ENCODE measurements around the gene ZNF165. TPM values are rescaled to one million over a fixed set of nuclear protein-coding genes. Genes with fewer than 3 reads are reported as not detected.
"Not testable (repeated sequence)": the region's sequence is repeated elsewhere in the genome, so short reads cannot be mapped to it uniquely, and the experiment has no call there.

ZNF165 gene
- 4.9 TPM for polyA plus RNA-seq (ENCODE audit: insufficient read length)
- long read RNA-seq, donor 1: 0 reads
- long read RNA-seq, donor 2: 0 reads
- long read RNA-seq, donor 3: 0 reads
- long read RNA-seq, donor 4: 0 reads
- long read RNA-seq, donor 5: 0 reads
- long read RNA-seq, donor 6: 0 reads
- long read RNA-seq, donor 7: 0 reads
- long read RNA-seq, donor 8: 0 reads

DNA sequence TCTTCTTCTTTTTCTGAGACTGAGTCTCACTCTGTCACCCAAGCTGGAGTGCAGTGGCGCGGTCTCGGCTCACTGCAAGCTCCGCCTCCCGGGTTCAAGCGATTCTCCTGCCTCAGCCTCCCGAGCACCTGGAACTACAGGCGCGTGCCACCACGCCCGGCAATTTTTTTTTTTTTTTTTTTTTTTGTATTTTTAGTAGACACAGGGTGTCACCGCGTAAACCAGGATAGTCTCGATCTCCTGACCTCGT, at the start of gene ZNF165:
Gene ZNF165 (plus strand): TSS at position 188 of the 250 bp plus-strand sequence. CDS start 4,913 bp downstream, outside the sequence.
- not testable (repeated sequence) for DNase-seq

DNA sequence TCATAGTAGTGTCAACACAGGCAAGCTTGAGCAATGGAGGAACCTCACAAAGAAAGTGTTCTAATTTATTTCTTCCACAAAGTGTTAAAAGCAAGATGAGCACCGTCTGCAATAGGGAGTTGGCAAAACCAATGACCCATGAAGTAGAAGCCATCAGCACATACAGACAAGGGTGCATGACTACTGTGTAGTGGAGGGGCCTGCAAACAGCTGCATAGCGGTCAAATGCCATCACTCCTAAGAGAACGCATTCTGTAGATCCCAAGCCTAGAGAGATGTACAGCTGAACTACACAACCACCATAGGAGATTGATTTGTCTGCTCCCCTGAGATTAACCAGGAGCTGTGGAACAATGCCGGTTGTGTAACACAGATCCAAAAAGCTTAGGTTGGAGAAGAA, 26.8 kb upstream of the ZNF165 start:
- no peak for DNase-seq

DNA sequence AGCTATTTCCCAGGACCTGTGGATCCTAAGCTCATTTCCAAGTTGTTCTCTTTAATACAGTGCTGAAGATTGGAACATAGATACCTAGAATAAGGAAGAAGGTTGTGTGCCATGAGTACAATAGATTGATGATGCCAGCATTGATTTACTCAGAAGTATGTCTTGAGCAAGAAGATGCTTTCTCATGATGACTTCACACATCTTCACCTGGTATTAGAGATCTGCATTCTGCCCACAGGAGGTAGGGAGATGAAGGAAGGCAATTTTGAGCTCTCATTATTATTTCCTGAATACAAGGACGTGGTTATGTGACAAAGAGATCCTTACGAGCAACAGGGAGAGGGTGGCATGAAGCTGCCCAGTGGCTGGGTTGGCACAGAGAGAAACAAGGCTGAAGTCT, 20.0 kb upstream of the ZNF165 start:
- DNase-seq: no peak

DNA sequence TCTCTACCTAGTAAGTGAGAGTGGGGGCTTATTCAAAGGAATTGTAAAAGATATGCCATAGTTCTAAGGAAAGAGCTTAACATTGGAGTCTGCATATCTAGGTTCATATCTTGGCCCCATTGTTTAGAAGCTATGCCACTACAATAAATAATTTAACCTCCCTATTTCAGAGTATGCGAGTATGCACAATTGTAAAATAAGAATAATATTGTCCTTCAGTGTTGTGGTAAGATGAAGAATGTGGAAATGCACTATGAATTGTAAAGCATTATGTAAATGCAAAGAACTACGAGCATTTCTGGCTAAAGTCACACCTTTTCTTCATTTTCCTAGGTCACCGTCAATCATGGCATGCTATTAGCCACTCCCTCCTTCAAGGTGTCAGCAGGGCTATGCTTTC, 16.1 kb upstream of the ZNF165 start:
- no peak for DNase-seq

DNA sequence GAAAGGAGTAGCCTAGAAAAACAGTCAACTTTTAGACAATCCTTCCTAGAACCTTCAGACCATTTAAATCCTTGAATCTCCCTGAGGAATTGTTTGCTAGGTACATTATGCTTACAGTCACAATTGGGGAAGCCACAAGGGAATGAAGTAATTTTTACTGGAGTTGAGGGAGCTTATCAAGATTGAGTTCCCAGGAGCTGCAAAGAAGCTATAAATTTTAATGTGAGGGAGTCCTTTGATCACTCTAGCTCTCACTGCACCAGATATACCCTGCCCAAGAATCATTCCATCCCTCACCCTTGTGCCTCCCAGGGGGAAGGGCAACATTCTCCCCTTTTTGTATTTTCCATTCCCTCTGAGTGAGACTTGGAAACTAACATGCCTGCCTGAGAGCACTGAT, 12.3 kb upstream of the ZNF165 start:
- peak; percentile 3 for DNase-seq

DNA sequence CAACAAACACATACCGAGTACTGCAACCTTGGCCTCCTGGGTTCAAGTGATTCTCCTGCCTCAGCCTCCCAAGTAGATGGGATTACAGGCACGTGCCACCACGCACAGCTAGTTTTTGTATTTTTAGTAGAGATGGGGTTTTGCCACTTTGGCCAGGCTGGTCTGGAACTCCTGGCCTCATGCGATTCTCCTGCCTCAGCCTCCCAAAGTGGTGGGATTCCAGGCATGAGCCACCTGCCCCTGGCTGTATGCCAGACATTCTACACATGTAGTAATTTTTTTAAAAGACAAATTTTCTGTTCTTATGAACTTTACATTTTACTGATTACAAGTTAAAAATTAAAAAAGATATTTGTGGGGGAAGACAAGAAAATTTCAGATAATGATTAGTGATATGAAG, 9.4 kb upstream of the ZNF165 start:
- DNase-seq: not testable (repeated sequence)

DNA sequence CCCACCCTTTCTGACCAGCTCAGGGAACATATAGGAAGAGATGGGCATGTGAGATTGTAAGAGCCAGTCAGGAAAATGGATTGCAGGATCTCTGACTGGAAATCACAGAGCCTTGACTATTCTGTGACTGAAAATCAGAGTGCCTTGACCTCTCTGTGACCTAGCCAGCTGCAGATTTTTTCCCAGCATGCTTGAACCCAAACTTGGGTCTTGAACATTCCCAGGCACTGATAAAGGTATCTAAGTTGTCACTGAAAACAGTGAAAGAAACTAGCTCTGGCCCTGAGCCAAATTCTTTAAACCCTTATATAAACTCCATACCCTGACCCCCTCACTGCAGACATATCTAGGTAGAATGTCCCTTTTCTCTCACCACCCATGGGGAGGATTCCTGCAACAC, 2.3 kb upstream of the ZNF165 start:
- no peak for DNase-seq

DNA sequence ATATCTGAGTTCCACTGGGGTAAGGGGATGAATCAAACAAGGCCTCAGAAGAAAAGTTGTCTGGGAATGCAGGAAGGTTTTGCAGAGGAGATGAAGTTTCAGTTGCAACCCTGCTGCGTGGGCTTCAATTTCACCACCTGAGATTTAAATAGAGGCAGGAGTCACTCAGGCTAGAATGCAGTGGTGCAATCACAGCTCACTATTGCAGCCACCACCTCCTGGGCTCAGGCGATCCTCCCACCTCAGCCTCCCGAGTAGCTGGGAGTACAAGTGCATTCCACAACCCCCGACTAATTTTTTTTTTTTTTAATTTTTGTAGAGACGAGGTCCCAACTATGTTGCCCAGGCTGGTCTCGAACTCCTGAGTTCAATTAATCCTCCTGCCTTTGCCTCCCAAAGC, 1.5 kb upstream of the ZNF165 start:
- no peak for DNase-seq

DNA sequence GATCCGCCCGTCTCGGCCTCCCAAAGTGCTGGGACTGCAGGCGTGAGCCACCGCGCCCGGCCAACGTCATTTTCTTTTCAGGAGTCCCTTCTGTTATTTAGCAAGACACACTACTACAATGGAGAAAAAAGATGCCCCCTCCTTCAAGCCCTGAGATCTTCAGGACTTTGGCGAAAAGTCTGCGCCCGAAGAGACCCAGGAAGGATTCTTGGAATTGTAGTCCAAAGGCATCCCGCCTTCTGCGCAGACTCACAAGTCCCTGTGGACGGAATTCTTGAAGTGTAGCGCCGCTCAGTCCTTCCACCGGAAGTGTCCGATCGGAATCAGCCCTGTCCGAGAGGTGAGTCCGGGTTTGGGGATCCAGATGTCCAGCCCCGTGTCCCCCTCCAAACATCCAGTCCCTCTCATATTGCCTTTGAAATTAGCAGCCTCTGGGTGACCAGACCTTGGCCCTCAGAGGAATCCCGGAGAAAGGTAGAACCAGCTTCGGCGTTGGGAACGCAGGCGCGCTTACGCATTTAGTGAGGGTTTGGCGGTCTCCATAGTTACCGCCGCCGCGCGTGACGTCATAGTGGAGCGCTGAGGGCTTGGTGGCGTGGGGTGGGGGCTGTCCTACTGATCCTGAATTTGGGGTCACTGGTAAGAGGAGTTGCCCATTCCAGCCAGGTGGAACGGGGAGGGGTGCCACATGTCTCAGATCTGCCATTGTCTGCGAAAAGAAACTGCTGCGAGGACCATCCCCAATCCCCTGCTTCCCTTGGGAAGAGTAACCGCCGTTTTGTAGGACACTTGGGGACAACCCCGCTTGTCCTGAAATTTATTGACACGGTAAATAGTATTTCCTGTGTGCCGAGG, 490 bp downstream of the ZNF165 start:
- DNase-seq: peak; percentile 98

DNA sequence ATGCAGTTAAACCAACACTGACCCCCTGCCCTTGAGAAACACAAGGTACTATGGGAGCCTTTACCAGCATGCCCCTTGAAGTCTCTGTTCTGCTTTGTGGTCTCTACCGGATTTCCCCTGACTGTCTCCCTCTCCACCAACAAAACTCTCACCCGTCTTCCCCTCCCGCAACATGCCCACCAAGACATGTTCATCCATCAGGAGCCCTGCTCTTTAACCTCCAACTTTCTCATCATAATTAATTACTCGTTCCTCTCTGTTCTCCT, 1.1 kb downstream of the ZNF165 start:
- no peak for DNase-seq

DNA sequence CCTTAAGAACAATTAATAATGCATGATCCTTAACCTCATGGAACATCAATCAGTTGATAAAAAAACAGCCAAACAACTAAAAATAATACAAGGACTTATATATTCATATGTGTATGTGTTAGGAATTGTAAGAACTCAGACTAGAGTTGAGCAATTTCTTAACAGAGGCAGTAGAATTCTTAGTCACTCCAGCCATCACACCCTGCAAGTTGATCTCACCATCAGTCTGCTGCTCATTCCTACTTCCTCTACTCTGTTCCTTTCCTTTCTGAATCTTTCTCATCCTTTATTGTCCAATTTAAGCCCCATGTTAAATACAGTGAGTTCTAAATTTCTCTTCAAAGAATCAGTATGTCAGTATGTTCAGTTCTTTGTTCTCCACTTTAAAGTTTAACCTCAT, 2.6 kb downstream of the ZNF165 start:
- DNase-seq: no peak

DNA sequence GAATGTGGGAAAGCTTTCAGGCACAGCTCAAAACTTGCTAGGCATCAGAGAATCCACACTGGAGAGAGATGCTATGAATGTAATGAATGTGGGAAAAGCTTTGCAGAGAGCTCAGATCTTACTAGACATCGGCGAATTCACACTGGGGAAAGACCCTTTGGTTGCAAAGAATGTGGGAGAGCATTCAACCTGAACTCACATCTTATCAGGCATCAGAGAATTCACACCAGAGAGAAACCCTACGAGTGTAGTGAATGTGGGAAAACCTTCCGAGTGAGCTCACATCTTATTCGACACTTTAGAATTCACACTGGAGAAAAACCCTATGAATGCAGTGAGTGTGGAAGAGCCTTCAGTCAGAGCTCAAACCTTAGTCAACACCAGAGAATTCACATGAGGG, 8.7 kb downstream of the ZNF165 start:
- DNase-seq: no peak

DNA sequence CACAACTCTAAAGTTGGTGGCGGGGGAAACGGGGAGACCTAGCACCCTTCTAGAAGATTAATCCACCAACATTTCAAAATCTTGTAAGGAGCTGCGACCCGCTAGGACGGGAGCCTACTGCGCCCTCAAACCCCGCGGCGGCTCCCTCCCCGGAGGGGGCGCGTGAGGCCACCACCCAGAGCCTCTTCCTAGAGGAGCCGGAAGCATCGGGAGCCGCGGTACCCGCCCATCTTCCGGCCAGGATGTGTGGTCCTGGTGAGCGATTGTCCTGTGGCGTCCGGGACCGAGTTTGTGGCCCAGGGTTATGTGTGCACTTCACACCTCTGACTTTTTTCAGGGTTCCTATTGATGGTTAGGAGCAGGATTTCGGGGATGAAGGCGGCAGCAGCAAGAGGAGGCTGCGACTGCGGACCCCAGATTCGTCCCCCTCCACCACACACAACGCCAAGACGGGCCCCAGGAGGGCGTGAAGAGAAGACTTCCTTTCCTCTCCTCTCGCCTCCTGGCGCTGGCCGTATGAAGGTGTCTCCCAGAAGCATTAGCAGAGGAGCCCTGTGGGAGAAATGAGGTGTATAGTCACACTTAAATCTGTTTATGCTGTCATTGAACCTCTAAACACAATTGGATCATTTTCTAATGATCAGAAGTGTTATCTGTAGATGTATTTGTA, 10.7 kb downstream of the ZNF165 start:
- no peak for DNase-seq

DNA sequence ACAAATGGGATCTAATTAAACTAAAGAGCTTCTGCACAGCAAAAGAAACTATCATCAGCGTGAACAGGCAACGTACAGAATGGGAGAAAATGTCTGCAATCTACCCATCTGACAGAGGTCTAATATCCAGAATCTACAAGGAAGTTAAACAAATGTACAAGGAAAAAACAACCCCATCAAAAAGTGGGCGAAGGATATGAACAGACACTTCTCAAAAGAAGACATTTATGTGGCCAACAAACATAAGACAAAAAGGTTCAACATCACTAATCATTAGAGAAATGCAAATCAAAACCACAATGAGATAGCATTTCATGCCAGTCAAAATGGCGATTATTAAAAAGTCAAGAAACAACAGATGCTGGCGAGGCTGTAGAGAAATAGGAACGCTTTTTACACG, 21.9 kb downstream of the ZNF165 start:
- not testable (repeated sequence) for DNase-seq

DNA sequence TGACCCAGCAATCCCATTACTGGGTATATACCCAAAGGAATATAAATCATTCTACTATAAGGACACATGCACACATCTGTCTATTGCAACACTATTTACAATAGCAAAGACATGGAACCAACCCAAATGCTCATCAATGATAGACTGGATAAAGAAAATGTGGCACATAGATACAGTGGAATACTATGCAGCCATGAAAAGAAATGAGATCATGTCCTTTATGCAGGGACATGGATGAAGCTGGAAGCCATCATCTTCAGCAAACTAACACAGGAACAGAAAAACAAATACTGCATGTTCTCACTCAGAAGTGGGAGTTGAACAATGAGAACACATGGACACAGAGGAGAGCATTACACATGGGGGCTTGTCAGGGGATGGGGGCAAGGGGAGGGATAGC, 22.3 kb downstream of the ZNF165 start:
- DNase-seq: not testable (repeated sequence)

DNA sequence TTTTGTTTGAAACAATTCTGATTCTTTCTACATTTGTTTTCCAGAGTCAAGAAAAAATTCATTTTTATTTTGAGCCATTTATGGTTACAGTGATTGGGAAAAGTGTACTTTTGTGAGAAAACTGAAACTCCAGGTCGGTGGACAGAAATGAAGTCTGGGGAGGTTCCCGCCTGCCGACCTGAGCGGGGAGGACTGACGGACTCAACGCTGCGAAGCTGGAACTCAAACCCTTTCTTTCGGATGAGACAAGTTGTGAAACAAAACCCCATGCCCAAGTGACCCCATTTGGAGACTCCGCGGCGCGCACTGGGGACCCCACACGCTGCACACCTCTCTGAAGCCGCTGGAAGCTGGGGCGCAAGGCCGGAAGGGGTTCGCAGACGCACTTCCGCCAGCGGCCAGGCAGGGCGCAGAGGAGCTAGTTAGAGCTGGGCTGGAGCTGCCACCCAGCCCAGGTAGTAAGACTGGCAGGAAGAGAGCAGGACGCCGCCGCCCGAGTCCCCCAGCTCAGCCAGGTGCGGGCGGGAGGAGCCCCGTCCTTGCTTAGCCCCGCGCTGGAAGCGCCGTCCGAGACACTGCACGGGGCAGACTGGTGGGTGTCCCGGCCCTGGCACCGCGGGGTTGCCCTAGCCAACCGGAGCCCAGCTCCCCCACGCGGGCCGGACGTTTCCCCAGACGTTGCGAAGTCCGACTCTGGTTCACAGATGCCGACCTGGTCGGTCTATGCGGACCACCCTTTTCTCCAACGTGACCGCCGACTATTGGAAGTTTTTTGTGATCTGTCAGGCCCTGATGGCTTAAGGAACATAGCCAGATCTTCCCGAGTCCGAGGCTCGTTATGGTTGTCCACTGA, 24.2 kb downstream of the ZNF165 start:
- DNase-seq: peak; percentile 84

DNA sequence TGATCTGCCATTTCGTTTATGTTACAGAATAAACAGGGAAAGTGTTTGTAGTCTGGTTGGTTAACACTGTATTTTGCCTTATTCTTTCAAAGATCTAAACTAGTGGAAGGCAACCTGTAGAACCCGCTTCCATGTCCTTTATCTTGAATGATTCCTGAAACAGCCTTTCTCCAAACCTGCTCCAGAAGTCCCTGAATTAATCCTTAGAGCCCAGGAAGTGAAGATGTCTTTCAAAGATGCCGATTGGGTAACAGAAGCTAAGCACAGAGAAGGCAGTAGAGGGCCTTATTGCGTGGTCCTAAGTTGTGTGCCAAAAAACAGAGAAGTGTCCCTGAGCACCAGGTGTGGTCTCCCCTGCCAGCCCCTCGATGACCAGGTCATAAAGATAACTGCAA, 24.9 kb downstream of the ZNF165 start:
- no peak for DNase-seq

DNA sequence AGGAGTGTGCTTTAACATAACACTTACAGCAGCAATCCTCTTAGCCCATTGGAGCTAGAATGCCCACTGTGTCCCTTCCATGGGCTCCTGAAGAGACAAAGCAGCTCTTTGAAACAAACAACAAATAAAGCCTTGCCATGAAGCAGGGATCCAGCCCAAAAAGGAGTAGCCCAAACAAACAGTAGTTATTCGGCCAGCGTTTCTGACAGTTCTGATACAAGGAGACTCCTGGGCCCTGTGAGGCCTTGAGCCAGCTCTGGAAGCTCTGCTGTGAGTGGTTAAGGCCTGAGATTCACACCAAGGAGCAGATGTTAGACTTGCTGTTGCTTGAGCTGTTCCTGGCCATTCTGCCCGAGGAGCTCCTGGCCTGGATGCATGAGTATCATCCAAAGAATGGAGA, 27.1 kb downstream of the ZNF165 start:
- DNase-seq: no peak

DNA sequence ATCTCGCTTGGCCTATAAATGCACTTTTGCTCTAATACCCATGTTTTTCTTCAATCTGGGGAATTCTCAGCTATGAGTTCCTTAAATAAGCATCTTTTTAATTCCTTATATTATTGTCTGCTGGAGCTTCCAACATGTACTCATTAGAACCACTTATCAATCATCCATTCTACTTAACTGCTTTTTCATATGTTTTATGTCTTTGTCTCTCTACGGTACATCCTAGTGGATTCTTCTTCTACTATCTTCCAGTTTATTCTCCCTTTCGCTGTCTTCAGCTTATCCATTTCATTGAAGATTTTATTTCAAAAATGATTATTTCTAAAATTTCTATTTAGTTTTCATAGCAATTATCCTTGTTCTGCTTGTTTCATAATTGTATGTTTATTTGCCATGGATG, 31.6 kb downstream of the ZNF165 start:
- no peak for DNase-seq

DNA sequence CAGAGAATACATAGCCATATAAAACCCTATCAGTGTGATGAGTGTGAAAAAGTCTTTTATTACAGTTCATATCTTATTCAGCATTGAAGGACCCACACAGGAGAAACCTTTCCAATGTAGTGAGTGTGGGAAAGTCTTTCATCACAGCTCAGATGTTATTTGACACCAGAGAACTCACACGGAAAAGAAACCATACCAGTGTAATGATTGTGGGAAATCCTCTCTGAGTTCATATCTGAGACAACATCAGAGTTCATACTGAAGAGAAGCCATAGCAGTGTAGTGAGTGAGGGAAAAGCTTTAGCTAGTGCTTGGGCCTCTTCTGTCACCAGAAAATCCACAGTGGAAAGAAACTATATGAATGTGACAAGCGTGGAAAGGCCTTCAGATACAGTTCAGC, 35.4 kb downstream of the ZNF165 start:
- no peak for DNase-seq

DNA sequence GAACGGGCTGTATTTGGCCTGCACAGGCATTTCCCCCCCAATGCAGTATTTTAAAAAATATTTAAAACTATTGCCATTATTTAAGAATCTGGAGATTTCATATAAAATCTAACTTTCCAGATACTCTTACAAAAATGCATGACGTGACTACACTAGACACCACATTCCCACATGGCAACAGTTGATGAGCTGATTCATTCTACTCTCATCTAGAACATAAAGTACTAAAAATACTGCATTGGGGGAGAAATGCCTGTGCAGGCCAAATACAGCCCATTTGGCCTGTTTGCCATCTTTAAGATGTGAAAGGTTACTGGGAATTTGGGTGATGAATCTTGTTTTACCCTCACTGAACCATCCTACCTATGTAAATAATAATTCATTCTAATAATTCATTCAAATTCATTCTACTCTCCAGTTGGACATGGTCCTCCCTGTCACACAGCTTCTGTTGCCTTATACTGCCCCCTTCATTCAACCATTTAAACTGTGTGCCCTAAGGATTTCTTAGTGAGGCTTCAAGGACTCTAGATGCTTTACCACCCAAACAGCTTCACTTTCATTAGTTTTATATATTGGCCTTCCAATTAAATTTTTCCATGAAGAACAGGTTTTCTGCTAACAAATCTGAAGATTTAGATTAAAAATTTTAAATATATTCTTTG, 37.1 kb downstream of the ZNF165 start:
- no peak for DNase-seq

DNA sequence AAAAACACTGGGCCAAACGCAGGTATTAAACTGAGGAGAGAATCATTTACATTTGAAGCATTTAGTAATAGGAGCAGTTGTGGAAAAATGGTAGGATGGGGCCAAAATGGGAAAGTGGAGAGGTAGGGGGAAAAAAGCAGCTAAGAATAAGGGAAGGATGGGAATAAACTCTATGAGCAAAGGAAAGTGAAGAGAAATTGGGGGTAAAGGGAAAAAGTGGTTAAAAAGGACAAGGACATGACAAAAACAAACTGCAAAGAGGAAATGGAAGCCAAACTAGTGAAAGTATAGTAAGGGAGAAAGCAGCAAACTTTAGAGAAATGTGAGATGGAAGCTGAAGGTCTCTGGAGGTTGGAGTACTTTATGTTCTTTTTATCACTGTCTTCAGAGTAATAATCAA, 37.8 kb downstream of the ZNF165 start:
- no peak for DNase-seq
